ENCODE data around the gene RASAL1.

Gene RASAL1

DNA sequence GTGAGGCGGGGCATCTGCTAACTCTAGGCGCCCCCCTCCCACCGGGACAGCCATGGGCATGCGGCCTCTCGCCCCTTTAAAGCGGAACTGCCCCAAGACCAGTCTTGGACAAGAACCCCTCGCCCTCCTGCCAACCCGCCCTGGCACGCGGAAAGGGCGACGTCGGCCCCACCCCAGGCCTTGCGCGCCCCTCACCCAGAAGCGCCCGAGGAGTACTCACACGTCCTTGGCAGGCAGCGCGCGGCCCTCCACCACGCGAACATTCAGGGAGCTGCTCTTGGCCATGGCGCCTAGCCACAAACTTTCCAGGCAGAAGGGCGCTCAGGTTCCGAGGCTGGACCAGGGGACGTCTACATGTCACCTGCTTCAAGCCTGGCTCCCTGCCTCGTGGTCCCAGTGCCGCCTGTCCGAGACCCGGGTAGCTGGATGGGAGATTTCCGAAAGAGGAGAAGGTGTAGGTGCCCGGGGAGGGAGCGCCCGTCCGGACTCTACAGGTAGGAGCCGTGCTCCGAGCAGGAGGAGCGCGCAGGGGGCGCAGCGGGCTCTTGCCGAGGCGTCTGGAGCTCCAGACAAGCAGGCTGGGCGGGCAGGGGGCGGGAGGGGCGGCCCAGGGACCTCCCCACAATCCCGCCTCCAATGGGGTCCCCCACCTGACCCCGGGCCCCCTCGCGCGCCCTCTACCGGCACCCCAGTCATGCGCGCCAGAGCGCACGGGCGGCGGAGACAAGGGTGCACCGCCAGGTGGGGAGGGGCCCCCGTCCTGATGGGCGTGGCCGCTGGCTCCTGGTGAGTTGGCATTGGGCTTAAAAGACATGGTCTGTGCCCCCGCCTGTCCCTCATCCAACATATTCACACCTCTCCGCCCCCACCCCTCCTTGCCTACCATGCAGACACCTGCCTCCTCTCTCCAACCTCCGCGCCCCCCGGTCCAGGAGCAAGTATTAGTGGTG is at the start of gene RASAL1:
Gene RASAL1, minus strand, starts transcription at position 584 of the 950 bp plus-strand sequence. Its CDS starts 299 bp downstream, at position 285.
- peak; percentile 33 to 46 for DNase-seq (ENCODE audit: low read depth in 2 of 2)

- DNase-seq (ENCODE audit: low read depth in 2 of 2): peak; percentile 61 to 71
Observed at GRCh38 chr12:113184900-113185179, 49.3 kb upstream of the RASAL1 start.

DNA sequence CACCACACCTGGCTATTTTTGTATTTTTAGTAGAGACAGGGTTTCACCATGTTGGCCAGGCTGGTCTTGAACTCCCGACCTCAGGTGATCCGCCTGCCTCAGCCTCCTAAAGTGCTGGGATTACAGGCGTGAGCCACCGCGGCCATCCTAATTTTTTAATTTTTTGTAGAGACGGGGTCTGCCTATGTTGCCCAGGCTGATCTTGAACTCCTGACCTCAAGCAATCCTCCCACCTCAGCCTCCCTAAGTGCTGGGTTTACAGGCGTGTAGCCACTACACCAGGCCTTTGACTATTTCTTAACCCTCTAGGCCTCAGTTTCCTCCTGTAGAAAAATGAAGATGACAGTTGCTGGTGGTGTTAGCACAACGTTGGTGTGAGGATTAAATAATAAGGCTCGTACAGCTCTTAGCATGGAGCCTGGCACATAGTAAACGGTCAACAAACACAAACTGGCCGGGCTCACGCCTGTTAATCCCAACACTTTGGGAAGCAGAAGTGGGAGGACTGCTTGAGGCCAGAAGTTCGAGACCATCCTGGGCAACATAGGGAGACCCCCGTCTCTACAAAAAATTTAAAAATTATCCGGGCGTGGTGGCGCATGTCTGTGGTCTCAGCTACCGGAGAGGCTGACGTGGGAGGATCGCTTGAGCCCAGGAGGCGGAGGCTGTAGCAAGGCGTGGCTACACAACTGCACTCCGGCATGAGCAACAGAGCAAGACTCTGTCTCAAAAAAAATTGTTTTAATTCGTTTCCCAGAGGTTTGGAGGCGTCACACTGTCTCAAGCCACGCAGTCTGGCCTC is 48.7 kb upstream of the RASAL1 start:
- DNase-seq (ENCODE audit: low read depth in 2 of 2): no peak

GRCh38 chr12:113183030-113183589 is 47.5 kb upstream of the RASAL1 start:
- no peak for DNase-seq (ENCODE audit: low read depth in 2 of 2)

GRCh38 chr12:113181975-113182374 is 46.4 kb upstream of the RASAL1 start:
- DNase-seq (ENCODE audit: low read depth in 2 of 2): no peak

DNA sequence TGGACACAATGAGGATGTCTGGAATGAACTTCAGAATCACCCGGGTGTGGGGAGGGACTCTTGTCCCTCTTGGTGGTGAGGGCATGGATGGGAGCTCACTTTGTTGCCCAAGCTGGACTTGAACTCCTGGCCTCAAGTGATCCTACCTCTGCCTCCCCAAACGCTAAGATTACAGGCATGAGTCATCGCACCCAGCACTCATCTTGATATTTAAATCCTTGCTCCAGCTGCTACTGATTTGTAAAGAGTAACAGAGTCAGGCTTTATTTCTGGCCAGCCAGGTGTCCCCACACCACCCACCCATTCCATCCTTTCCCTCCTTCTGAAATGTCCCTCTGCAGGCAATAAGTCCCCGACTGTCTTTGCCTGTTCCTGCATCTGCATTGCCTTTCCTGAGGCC is 44.8 kb upstream of the RASAL1 start:
- DNase-seq (ENCODE audit: low read depth in 2 of 2): no peak

- no peak for DNase-seq (ENCODE audit: low read depth in 2 of 2)
Observed at GRCh38 chr12:113179023-113179422, 43.5 kb upstream of the RASAL1 start.

DNA sequence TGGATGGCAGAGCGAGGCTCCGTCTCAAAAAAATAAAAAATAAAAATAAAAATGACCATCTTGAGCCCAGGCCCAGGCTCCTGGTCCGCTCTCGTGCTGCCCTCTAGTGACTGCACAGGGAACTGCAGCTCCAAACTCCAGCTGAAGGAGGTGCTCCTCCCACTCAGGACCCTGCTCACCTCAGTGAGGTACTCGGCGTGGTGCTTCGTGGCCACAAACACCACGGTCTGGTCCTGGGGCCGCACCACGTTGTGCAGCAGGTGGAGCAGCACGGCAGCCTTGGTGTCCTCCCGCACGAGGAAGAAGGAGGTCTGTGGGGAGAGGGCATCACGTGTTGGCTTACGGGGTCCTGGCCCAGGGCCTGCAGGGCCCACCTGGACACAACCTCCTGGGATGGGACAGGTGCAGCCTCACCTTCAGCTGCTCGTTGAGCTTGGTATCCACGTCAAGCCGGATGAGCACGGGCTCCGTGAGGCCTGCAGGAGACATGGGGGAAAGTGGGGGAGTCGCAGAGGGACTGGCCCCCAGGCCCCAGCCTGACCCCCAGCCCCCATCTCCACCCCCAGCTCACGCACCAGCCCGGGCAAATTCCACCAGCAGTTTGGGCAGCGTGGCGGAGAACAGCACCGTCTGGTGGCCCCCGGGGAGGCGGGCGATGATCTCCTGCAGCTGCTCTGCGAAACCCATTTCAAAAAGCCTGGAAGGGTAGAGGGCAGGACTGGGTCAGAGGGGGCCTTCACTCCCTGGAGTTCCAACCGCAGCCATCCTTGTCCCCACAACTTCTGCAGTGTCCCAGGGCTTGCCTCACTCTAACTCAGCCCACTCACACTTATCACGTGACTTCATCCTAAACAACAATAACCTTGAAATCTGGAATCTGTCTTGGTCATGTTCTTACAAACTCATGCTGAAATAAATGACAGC is 39.2 kb upstream of the RASAL1 start:
- peak; percentile 52 to 56 for DNase-seq (ENCODE audit: low read depth in 2 of 2)

DNA sequence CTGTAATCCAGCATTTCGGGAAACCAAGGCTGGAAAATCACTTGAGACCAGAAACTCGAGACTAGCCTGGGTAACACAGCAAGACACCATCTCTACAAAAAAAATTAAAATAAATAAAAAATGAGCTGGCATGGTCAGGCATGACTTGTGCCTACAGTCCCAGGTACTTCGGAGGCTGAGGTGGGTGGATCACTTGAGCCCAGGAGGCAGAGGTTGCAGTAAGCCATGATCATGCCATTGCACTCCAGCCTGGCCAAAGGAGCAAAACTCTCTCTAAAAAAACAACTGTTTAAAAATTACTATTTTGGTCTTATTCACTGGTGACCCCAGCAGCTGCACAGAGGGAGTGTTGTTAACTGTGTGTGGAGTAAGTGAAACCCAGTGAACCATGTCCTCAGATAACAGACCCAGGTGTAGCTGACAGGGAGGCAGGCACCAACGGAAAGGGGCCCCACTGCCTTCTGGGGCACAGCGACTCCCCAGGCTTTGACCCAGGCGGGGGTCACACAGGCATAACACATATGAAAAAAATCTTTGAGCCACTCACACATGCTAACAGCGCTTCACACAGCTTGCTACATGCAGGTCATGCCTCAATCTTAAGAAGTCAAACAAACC is 37.6 kb upstream of the RASAL1 start:
- no peak for DNase-seq (ENCODE audit: low read depth in 2 of 2)

DNA sequence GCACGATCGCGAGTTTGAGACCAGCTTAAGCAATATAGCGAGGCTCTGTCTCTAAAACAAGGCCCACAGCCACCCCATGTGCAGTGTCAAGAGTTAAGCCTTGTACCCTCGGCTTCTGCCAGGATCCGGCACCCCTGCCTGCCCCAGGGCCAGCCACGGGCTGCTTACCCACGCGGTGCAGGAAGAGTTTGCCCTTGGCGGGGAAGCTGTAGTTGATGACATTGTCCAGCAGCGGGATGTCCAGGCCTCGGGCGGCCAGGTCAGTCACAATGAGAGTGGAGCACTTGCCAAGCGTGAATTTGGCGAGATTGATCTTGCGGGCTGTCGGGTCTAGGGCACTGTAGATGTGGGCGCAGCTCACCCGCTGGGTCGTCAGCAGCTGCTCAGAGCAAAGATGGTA is 36.6 kb upstream of the RASAL1 start:
- DNase-seq (ENCODE audit: low read depth in 2 of 2): no peak

GRCh38 chr12:113171543-113171942 is 36.0 kb upstream of the RASAL1 start:
- DNase-seq (ENCODE audit: low read depth in 2 of 2): no peak

DNA sequence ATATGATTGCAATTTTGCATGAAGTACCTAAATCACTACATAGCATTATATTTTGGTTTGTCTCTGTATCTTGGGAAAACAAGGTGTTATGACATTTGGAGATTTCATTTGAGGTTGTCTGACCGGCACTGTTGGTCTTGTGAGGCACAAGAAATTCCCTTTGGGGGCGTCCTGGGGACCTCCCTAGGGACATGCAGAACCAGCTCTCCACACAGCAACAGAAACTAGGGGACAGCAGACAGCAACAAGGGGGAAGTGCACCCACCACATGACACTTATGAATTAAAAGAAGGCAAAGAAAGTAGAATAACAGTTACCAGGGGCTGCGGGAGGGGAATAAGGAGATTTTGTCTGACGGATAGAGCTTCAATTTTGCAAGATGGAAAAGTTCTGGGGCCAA is 35.4 kb upstream of the RASAL1 start:
- DNase-seq (ENCODE audit: low read depth in 2 of 2): no peak

GRCh38 chr12:113170457-113170856 is 34.9 kb upstream of the RASAL1 start:
- DNase-seq (ENCODE audit: low read depth in 2 of 2): no peak

GRCh38 chr12:113169697-113170096 is 34.1 kb upstream of the RASAL1 start:
- no peak for DNase-seq (ENCODE audit: low read depth in 2 of 2)

DNA sequence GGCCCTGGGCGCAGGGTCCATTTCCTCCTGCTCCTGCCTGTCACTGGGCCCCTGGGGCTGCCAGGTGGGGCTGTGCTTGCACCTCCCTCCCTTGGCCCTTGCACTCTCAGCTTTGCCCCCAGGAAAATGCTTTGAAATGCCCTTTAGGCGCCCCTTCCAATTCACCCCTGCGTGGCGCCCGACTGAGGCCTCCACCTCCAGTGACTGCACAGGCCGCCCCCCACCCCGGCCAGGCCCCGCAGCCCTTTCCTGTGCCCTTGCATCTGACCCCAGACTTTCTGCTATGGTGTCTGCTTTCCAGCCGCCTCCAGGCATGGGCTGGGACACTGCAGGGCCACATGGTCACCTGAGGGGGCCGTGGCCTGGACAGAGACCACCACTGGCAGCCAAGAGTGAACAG is 32.3 kb upstream of the RASAL1 start:
- no peak for DNase-seq (ENCODE audit: low read depth in 2 of 2)

DNA sequence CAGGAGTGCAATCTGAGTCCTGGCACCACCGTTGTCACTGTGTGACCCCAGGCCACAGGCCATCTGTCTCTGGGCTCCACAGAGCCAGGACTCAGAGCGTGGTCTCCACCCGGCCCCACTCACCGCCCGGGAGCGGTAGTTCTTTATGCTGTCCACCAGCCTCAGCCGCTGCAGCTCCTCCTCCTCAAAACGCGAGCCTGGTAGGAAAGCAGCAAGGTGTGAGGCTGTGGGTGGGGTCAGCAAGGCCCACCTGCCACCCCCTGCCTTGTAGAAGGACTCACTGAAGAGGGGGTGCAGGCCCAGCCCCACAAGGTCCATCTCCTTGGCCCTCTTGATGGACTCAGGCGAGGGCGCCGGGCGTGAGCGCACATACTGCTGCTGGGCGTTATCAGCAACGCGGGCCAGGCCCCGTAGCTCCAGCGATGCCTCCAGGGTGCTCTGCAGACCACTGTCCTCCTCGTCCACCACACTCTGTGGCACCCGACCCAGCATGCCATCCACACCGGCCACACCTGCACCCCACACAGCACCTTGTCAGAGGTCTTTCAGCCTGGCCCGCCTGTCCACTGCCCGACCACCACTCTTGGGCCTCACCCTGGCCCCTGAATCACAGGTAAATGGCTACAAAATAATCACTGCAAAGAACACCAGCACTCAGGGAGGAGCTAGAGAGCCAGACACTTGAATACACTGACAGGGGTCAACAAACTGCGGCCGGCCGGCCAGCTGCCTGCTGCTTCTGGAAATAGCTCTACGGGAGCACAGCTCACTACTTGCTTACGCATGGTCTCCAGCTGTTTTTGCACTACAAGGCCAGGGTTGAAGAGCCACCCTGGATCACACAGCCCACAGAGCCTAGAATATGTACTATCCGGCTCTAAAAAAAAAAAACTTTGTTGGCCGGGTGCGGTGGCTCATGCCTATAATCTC is 30.2 kb upstream of the RASAL1 start:
- DNase-seq (ENCODE audit: low read depth in 2 of 2): no peak

- no peak for DNase-seq (ENCODE audit: low read depth in 2 of 2)
Observed at GRCh38 chr12:113164014-113164413, 28.5 kb upstream of the RASAL1 start.

DNA sequence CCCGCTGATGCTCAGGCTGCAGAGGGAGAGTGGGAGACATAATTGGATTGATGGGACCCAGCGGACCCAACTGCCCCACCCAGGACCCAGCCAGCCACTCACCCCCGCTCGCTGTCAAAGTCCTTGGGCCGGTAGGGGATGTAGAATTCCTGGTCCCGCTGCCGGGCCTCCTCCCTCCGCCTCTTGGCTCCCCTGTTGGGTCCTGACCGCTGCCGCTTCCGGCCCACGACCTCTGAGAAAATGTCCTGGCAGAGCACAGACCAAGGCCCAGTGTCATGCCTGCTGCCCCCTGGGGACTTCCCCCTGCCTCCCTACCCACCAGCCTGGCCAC is 27.4 kb upstream of the RASAL1 start:
- no peak for DNase-seq (ENCODE audit: low read depth in 2 of 2)

GRCh38 chr12:113162102-113163029 is 26.8 kb upstream of the RASAL1 start:
- DNase-seq (ENCODE audit: low read depth in 2 of 2): no peak
